Peyer's patch (tissue), 4 donors: ENCODE data around the gene LHX1.

Experiments used
- CTCF ChIP-seq, 6 experiments: fragments of 450-650 bp in 4 of 6; fragments of 200-600 bp in 2 of 6; sonication (generic) in 1 of 6; IDR thresholded peaks; one replicate each; pipeline ENCODE4 v1.5.1; 2017 to 2019; ENCODE audit warnings: antibody characterized with exemption in 6 of 6, mild to moderate bottlenecking in 3 of 6, moderate library complexity in 1 of 6
- POLR2A ChIP-seq, 2 donors: fragments of 450-650 bp; IDR thresholded peaks; one replicate each; pipeline ENCODE4 v1.5.1; 2017; ENCODE audit warnings: antibody characterized with exemption in 2 of 2, mild to moderate bottlenecking in 2 of 2, moderate library complexity in 2 of 2

- no peak for TF ChIP-seq CTCF (IDR thresholded peaks at IDR 0.05)
- no peak for TF ChIP-seq POLR2A (IDR thresholded peaks at IDR 0.05)
Observed at GRCh38 chr17:36945140-36945539, 7.9 kb downstream of the LHX1 start.
